Measurements from ENCODE around the gene RFX2. TPM values are rescaled to one million over a fixed set of nuclear protein-coding genes. Genes with fewer than 3 reads are reported as not detected.

RFX2 gene
- total RNA-seq, 1 experiment from 2014 or later = 10.5 TPM

DNA sequence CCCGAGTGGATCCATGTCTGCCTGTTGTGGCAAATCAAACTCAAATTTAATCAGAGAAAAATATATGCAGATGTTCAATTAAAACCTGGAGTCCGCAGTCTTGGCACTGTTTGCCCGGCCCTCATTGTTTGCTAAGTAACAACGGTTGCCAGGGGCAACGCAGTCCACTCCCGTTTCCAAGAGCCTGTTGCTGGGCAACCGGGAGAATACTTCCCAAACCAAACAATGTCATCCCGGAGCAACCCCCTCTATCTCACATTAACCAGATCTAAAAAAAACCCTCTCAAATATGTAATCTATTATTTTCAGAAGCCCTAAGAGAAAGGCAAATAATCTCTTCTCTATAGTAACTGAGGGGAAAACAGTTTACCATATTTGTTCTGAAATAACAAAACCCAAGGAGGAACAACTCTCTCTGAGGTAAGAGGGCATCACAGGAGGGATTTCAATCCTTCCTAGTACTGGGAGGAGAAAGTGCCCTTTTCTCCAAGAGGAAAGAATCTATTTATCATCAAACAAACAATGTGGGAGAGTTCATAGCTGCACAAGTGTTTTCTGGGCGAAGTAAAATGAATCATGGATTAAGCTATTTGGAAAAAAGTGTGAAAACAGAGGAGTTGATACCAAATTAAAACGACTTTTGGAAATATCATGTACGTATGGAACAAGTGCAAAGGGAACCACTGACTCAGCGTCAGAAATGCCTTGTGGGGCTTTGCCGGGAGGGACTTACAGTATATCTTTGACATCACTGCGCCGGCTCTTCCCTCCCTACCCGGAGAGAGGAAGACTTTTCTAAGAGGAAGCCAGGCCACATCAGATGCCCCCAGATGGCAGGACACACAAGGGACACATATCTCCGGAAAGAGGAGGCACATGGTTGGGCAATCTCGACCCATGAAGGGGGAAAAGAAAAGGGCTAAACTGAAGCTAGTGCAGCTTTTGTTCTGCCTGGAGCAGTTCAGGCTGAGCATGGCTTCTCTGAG, 43.3 kb downstream of the RFX2 start:
- peak overlapping the region; percentile 71 for H3K9ac ChIP-seq (ENCODE audit: low read length)

DNA sequence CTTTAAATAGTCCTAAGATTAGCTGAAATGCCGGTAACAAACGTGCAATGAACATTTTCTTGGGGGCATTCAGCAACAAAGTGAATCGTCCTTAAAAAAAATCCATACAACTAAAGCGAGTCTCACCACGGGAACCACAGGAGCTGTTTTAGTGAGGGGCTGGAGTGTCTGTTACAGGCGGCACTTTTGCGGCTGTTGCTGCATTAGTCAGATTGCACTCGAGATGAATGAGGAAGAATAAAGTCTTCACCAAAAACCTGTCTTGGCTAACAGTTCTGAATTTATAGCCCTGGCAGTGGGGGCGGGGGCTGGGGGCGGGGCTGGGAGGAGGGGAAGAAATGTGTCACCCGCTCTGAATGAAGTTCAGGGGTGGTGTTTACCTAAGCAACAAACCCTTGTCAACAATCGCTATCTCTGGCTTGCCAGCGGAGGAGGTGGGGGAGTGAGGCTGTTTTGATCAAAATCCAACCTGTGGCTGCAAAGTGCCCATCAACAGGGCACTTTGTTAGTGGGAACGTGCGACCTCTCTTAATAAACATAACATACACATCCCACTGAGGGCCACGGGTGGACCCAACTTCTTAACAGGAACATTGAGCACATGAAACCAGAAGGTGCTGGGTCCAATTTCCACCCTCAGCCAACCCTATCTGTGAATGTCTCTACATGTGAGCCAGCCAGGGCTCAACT, 44.5 kb downstream of the RFX2 start:
- Histone ChIP-seq H3K9me3 (ENCODE audit: low read length) (no peaks in the 10 kb centered on the region), H2AFZ (ENCODE audit: low read length) (peak overlapping the region; percentile 10; the same call in 1 of the 2 replicates), H3K9ac (ENCODE audit: low read length) (peak overlapping the region; percentile 71), H3F3A (ENCODE audit: low read length, unreplicated experiment) (peaks cover 4% of the 10 kb centered on the region), H3K79me2 (ENCODE audit: low read length) (no peaks in the 10 kb centered on the region), H4K20me1 (ENCODE audit: low read length) (no peaks in the 10 kb centered on the region), H3K27ac (ENCODE audit: low read length) (peak overlapping the region; percentile 86), H3K9me2 (replicated peaks; ENCODE audit: low read length) (no peaks in the 10 kb centered on the region), H3K4me3 (ENCODE audit: low read length) (peak overlapping the region; percentile 52), H3K4me1 (ENCODE audit: insufficient read depth, low read length) (peaks cover 51% of the 10 kb centered on the region), H3K27me3 (ENCODE audit: low read length) (no peaks in the 10 kb centered on the region), H3K4me2 (ENCODE audit: low read length) (peak overlapping the region; percentile 79), H3K36me3 (ENCODE audit: low read depth, low read length) (no peaks in the 10 kb centered on the region)
- DNase-seq (peak; percentile 76), ATAC-seq (peak; percentile 42)
- TF ChIP-seq EZH2phosphoT487 (IDR thresholded peaks at IDR 0.05; ENCODE audit: borderline replicate concordance, low read length) (no peak), EZH2 (IDR thresholded peaks at IDR 0.05; ENCODE audit: low read length, unreplicated experiment) (no peak)
- TF ChIP-seq, protein P1, sequence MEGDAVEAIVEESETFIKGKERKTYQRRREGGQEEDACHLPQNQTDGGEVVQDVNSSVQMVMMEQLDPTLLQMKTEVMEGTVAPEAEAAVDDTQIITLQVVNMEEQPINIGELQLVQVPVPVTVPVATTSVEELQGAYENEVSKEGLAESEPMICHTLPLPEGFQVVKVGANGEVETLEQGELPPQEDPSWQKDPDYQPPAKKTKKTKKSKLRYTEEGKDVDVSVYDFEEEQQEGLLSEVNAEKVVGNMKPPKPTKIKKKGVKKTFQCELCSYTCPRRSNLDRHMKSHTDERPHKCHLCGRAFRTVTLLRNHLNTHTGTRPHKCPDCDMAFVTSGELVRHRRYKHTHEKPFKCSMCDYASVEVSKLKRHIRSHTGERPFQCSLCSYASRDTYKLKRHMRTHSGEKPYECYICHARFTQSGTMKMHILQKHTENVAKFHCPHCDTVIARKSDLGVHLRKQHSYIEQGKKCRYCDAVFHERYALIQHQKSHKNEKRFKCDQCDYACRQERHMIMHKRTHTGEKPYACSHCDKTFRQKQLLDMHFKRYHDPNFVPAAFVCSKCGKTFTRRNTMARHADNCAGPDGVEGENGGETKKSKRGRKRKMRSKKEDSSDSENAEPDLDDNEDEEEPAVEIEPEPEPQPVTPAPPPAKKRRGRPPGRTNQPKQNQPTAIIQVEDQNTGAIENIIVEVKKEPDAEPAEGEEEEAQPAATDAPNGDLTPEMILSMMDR (conservative IDR thresholded peaks at IDR 0.05; ENCODE audit: low read depth, low read length) = no peak
- POLR2A ChIA-PET (ENCODE audit: unreplicated experiment) = no interaction called here
- CTCF ChIA-PET = interaction anchor here (0.6 kb wide), 1 partner anchor 11 kb away, joined by 5 read pairs; no protein-coding TSS in a partner anchor
- intact Hi-C loops (cut with micrococcal nuclease) = loop anchor here (1.0 kb wide), 3 partner anchors 10 to 44 kb away; partner anchors contain the start of gene RFX2
- BruUV-seq (replicated peaks) = no TSS peak

More for the DNA sequence above, 43.3 kb downstream of the RFX2 start:
- TF ChIP-seq EZH2phosphoT487 (IDR thresholded peaks at IDR 0.05; ENCODE audit: borderline replicate concordance, low read length) (no peak), EZH2 (IDR thresholded peaks at IDR 0.05; ENCODE audit: low read length, unreplicated experiment) (no peak)
- TF ChIP-seq, protein P1 (conservative IDR thresholded peaks at IDR 0.05; ENCODE audit: low read depth, low read length) = no peak
- Histone ChIP-seq H3K79me2 (ENCODE audit: low read length) (no peaks in the 10 kb centered on the region), H3K4me2 (ENCODE audit: low read length) (peak overlapping the region; percentile 76), H3K4me3 (ENCODE audit: low read length) (peak overlapping the region; percentile 42), H3F3A (ENCODE audit: low read length, unreplicated experiment) (peaks cover 4% of the 10 kb centered on the region), H3K9me2 (replicated peaks; ENCODE audit: low read length) (no peaks in the 10 kb centered on the region), H3K27ac (ENCODE audit: low read length) (peak overlapping the region; percentile 86), H3K36me3 (ENCODE audit: low read depth, low read length) (no peaks in the 10 kb centered on the region), H3K4me1 (ENCODE audit: insufficient read depth, low read length) (peaks cover 42% of the 10 kb centered on the region), H3K27me3 (ENCODE audit: low read length) (no peaks in the 10 kb centered on the region), H3K9me3 (ENCODE audit: low read length) (no peaks in the 10 kb centered on the region), H4K20me1 (ENCODE audit: low read length) (no peaks in the 10 kb centered on the region), H2AFZ (ENCODE audit: low read length) (0 out of 2 replicates have a peak overlapping the region, but pooled peaks have one; percentile 10)
- ATAC-seq (peak; percentile 48), DNase-seq (peak; percentile 92)
- intact Hi-C loops (cut with micrococcal nuclease) = loop anchor here (1.0 kb wide), 3 partner anchors 9 to 43 kb away; partner anchors contain the start of gene RFX2
- TSS peak; percentile 70 for BruUV-seq (replicated peaks)
- CTCF ChIA-PET = interaction anchor here (0.6 to 1.0 kb wide), 2 partner anchors 10 kb away, joined by 3 to 5 read pairs; no protein-coding TSS in a partner anchor
- POLR2A ChIA-PET (ENCODE audit: unreplicated experiment) = no interaction called here

Measured in PC-3 (cell line).